Activated T-cell treated with anti-CD3 and anti-CD28 coated beads for 4 hours (primary cell): Measurements from ENCODE around the gene CNBD2.
"Not testable (repeated sequence)": the region's sequence is repeated elsewhere in the genome, so short reads cannot be mapped to it uniquely, and the experiment has no call there.

Source experiments
- DNase-seq: peaks from one replicate; pipeline ENCODE4 v3.0.0-alpha.2; 2020

The CNBD2 gene

GRCh38 chr20:36064658-36065426, 96.5 kb downstream of the CNBD2 start:
- DNase-seq: peak; percentile 95

- no peak for DNase-seq
Measured at GRCh38 chr20:36065427-36065998, 97.1 kb downstream of the CNBD2 start.

GRCh38 chr20:36066777-36067176, 98.4 kb downstream of the CNBD2 start:
- DNase-seq: no peak

- not testable (repeated sequence) for DNase-seq
Measured at GRCh38 chr20:36068526-36068925, 100.1 kb downstream of the CNBD2 start.

- DNase-seq: no peak
Measured at GRCh38 chr20:36070451-36070850, 102.1 kb downstream of the CNBD2 start.

GRCh38 chr20:36071848-36072247, 103.5 kb downstream of the CNBD2 start:
- no peak for DNase-seq

GRCh38 chr20:36074983-36075382, 106.6 kb downstream of the CNBD2 start:
- no peak for DNase-seq

GRCh38 chr20:36077762-36078161, 109.4 kb downstream of the CNBD2 start:
- not testable (repeated sequence) for DNase-seq

GRCh38 chr20:36079486-36079885, 111.1 kb downstream of the CNBD2 start:
- no peak for DNase-seq

GRCh38 chr20:36079984-36080383, 111.6 kb downstream of the CNBD2 start:
- DNase-seq: not testable (repeated sequence)
